Endodermal cell (in vitro differentiated cells): ENCODE measurements around the gene COX6A2. TPM values are rescaled to one million over a fixed set of nuclear protein-coding genes. Genes with fewer than 3 reads are reported as not detected.

Source experiments
- DNase-seq: peaks from one replicate; pipeline ENCODE4 v3.0.0-alpha.2; 2017
- H3K27ac ChIP-seq: 2 replicates; pipeline ENCODE4 v1.5.1; 2013; ENCODE audit warnings: mild to moderate bottlenecking, low read depth, low read length, moderate library complexity
- H3K27me3 ChIP-seq: 2 replicates; pipeline ENCODE4 v1.6.1; 2013; ENCODE audit warnings: mild to moderate bottlenecking, low read length, moderate library complexity; ENCODE audit not compliant: insufficient read depth, control insufficient read depth, poor library complexity, severe bottlenecking
- H3K36me3 ChIP-seq: 2 replicates; pipeline ENCODE4 v1.7.0; 2013; ENCODE audit warnings: mild to moderate bottlenecking, low read length, moderate library complexity; ENCODE audit not compliant: control insufficient read depth, insufficient read depth
- H3K4me1 ChIP-seq: one replicate; pipeline ENCODE4 v1.7.0; 2013; ENCODE audit warnings: low read length; ENCODE audit not compliant: control insufficient read depth, insufficient read depth
- H3K4me3 ChIP-seq: 2 replicates; pipeline ENCODE4 v1.5.1; 2013; ENCODE audit warnings: mild to moderate bottlenecking, low read length, moderate library complexity
- H3K9ac ChIP-seq: 2 replicates; pipeline ENCODE4 v1.6.1; 2013; ENCODE audit warnings: mild to moderate bottlenecking, low read length, moderate library complexity; ENCODE audit not compliant: poor library complexity, severe bottlenecking; ENCODE audit errors: extremely low read depth
- H3K9me3 ChIP-seq: 2 replicates; pipeline ENCODE4 v1.6.1; 2013; ENCODE audit warnings: mild to moderate bottlenecking, low read length, moderate library complexity; ENCODE audit not compliant: control insufficient read depth
- H3K27ac Mint-ChIP-seq: 2 replicates; pipeline ENCODE4 v1.8.0; 2020; ENCODE audit warnings: mixed read lengths
- H3K27me3 Mint-ChIP-seq: 2 replicates; pipeline ENCODE4 v1.8.0; 2021; ENCODE audit warnings: mild to moderate bottlenecking, mixed read lengths; ENCODE audit not compliant: insufficient read depth
- H3K36me3 Mint-ChIP-seq: 2 replicates; pipeline ENCODE4 v1.8.0; 2020; ENCODE audit warnings: low read depth, mixed read lengths
- H3K4me1 Mint-ChIP-seq: 2 replicates; pipeline ENCODE4 v1.8.0; 2020; ENCODE audit warnings: mixed read lengths
- H3K4me3 Mint-ChIP-seq: 2 replicates; pipeline ENCODE4 v1.8.0; 2020; ENCODE audit warnings: mild to moderate bottlenecking, moderate library complexity, mixed read lengths
- H3K9me3 Mint-ChIP-seq: 2 replicates; pipeline ENCODE4 v1.8.0; 2020; ENCODE audit warnings: mild to moderate bottlenecking, mixed read lengths
- WGBS, 2 experiments: methylation state at CpG; one replicate each; pipeline versions ENCODE4 v1.1.5 to v1.1.7; 2013; ENCODE audit warnings: missing lambda C conversion rate in 2 of 2, mixed read lengths in 1 of 2; ENCODE audit not compliant: insufficient coverage in 1 of 2, insufficient read length in 1 of 2; 5-methylcytosine and 5-hydroxymethylcytosine counted together
- total RNA-seq, 2 donors: library from RNA; stranded (reverse); fragmentation: NEBNext Ultra II Directional in 1 of 2; extraction: Animal tissue kit (Norgen Biotek cat#: 25700) in 1 of 2; gene quantifications; 2 replicates in 1 of 2; 3 replicates in 1 of 2; pipeline ENCODE4 v1.2.1, GENCODE V29; 2021
- TF ChIP-seq, protein P1 (sequence below): fragments of 200-600 bp; sonication (generic); conservative IDR thresholded peaks from 2 replicates; pipeline ENCODE4 v1.5.0; 2021; ENCODE audit warnings: antibody characterized with exemption, mild to moderate bottlenecking

The COX6A2 gene
- total RNA-seq, 2 donors from 2014 or later: not detected

DNA sequence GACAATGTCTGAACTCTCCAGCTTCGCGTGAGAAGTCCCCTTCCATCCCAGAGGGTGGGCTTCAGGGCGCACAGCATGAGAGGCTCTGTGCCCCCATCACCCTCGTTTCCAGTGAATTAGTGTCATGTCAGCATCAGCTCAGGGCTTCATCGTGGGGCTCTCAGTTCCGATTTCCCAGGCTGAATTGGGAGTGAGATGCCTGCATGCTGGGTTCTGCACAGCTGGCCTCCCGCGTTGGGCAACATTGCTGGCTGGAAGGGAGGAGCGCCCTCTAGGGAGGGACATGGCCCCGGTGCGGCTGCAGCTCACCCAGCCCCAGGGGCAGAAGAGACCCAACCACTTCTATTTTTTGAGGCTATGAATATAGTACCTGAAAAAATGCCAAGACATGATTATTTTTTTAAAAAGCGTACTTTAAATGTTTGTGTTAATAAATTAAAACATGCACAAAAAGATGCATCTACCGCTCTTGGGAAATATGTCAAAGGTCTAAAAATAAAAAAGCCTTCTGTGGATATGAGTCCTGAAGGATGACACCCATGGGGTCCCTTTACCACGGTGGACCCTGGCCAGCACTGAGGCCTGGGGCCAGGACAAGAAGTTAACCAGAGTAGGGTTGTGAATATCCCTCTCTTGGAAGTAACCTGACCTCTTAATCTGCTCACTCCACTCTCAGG, 45.5 kb downstream of the COX6A2 start:
- peak; percentile 93 for DNase-seq
- Mint-ChIP-seq H3K36me3 (no peaks in the 10 kb centered on the region), H3K9me3 (peaks cover 3% of the 10 kb centered on the region), H3K27ac (no peak overlapping the region), H3K4me3 (no peak overlapping the region), H3K27me3 (peaks cover 19% of the 10 kb centered on the region), H3K4me1 (no peaks in the 10 kb centered on the region)
- no peak overlapping the region for H3K9ac ChIP-seq
- H3K27me3 ChIP-seq: peaks cover 5% of the 10 kb centered on the region
- H3K36me3 ChIP-seq: no peaks in the 10 kb centered on the region
- peaks cover 2% of the 10 kb centered on the region for H3K4me1 ChIP-seq
- TF ChIP-seq, protein P1, sequence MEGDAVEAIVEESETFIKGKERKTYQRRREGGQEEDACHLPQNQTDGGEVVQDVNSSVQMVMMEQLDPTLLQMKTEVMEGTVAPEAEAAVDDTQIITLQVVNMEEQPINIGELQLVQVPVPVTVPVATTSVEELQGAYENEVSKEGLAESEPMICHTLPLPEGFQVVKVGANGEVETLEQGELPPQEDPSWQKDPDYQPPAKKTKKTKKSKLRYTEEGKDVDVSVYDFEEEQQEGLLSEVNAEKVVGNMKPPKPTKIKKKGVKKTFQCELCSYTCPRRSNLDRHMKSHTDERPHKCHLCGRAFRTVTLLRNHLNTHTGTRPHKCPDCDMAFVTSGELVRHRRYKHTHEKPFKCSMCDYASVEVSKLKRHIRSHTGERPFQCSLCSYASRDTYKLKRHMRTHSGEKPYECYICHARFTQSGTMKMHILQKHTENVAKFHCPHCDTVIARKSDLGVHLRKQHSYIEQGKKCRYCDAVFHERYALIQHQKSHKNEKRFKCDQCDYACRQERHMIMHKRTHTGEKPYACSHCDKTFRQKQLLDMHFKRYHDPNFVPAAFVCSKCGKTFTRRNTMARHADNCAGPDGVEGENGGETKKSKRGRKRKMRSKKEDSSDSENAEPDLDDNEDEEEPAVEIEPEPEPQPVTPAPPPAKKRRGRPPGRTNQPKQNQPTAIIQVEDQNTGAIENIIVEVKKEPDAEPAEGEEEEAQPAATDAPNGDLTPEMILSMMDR: peak; percentile 95
- H3K9me3 ChIP-seq: no peaks in the 10 kb centered on the region
- WGBS, 2 experiments: 29 to 37% methylated on average over 7 to 14 of the region's 14 CpGs
- H3K27ac ChIP-seq: no peak overlapping the region
- H3K4me3 ChIP-seq: no peak overlapping the region

DNA sequence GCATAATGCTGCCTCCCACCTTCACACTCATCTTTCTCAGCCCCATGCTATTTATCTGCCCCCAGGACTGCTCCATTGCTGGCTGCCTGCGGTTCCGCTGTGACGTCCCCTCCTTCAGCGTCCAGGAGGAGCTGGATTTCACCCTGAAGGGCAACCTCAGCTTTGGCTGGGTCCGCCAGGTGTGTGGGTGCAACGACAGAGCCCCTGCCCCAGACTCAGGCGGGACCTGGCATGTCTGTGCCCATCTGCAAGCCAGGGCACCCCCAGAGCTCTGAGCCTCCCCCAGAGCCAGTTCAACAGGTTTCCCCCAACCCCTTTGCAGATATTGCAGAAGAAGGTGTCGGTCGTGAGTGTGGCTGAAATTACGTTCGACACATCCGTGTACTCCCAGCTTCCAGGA, 48.0 kb downstream of the COX6A2 start:
- Histone ChIP-seq H3K9ac (no peak overlapping the region), H3K27ac (no peak overlapping the region), H3K27me3 (peaks cover 5% of the 10 kb centered on the region), H3K9me3 (no peaks in the 10 kb centered on the region), H3K36me3 (no peaks in the 10 kb centered on the region), H3K4me3 (no peak overlapping the region), H3K4me1 (no peaks in the 10 kb centered on the region)
- TF ChIP-seq, protein P1: no peak
- 95% methylated on average over 11 of the region's 12 CpGs; no CpG with 5 or more reads in 1 of the 2 experiments for WGBS, 2 experiments
- H3K27me3 Mint-ChIP-seq: peaks cover 24% of the 10 kb centered on the region
- no peak for DNase-seq
- no peak overlapping the region for H3K27ac Mint-ChIP-seq
- H3K9me3 Mint-ChIP-seq: peaks cover 5% of the 10 kb centered on the region
- no peak overlapping the region for H3K4me3 Mint-ChIP-seq
- H3K4me1 Mint-ChIP-seq: no peaks in the 10 kb centered on the region
- H3K36me3 Mint-ChIP-seq: no peaks in the 10 kb centered on the region

Other genes with a start within 250 kb of the COX6A2 start
- gene FUS, start 248.2 kb downstream of the COX6A2 start, total RNA-seq: 100 to 1,000 TPM; 698 to 827 TPM
- 10 to 100 TPM; 26.3 to 29.8 TPM for gene PYCARD, start 225.6 kb downstream of the COX6A2 start, total RNA-seq
- gene TRIM72, start 214.2 kb downstream of the COX6A2 start, total RNA-seq: under 1 TPM; 0.15 to 0.20 TPM
- gene PYDC1, start 211.2 kb downstream of the COX6A2 start, total RNA-seq: not detected
- under 1 TPM; 0.57 to 0.69 TPM for gene ITGAM, start 168.4 kb downstream of the COX6A2 start, total RNA-seq
- gene ITGAX, start 73.2 kb downstream of the COX6A2 start, total RNA-seq: under 1 TPM in 1 of 2 donors, not detected in 1; 0.22 TPM
- not detected for gene ITGAD, start 35.0 kb downstream of the COX6A2 start, total RNA-seq
- gene ZNF843, start 14.4 kb upstream of the COX6A2 start, total RNA-seq: 1 to 10 TPM in 1 of 2 donors, under 1 TPM in 1; 0.31 to 1.5 TPM
- 10 to 100 TPM in 1 of 2 donors, 1 to 10 TPM in 1; 9.4 to 12.1 TPM for gene ARMC5, start 31.1 kb upstream of the COX6A2 start, total RNA-seq
- 1 to 10 TPM; 7.5 to 10.0 TPM for gene TGFB1I1, start 43.8 kb upstream of the COX6A2 start, total RNA-seq
- under 1 TPM; 0.22 to 0.24 TPM for gene SLC5A2, start 54.8 kb upstream of the COX6A2 start, total RNA-seq
- gene RUSF1, start 80.0 kb upstream of the COX6A2 start, total RNA-seq: 10 to 100 TPM; 45.4 to 50.8 TPM
- gene AHSP, start 99.5 kb upstream of the COX6A2 start, total RNA-seq: not detected